Measurements from ENCODE around the gene DGUOK. TPM values are rescaled to one million over a fixed set of nuclear protein-coding genes. Genes with fewer than 3 reads are reported as not detected.

DGUOK gene
- total RNA-seq, 4 donors from 2014 or later: 30.5 to 38.9 (median 36.3) TPM

DNA sequence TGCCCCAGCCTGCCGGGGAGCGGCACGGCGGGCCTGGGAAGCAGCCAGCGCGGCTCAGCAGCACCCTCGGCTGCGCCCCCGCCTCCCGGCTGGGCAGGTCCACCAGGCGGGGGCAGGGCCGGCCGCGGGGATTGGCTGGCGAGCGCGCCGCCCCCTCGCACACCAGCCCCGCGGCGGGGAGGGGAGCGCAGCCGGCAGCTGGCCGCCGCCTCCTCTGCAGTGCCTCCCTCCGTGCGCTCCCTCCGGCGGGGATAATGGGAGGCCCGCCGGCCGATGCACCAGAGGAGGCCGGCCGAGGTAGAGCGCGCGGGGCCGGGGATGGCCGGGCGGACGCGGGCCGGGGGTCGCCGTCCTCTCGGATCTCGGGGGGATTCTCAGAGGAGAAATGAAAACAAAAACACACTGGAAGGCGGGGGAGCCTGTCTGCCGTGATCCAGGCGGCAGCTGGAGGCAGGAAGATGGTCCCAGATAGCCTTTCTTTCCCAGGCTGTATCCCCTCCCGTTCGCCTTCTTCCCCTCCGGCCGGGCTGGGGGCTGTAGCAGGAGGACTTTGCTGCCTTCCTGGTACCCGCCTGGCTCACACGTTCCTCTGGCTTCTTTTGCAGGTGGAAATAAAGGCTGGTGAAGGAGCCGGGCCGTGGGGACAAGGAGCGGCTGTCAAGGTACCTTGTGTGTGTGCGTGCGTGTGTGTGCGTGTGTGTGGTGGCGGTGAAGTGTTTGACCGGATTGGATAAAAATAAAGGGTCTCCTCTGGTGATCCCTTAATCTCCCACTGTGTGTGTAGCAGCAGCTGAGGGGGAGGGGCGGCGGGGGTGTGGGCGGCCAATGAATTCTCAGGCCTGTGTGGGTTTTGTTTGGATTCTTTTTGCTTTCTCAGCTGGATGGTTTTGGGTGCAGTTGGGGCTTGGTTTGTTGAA lies 76.1 kb downstream of the DGUOK start:
- DNase-seq (ENCODE audit: low spot score) (no peak), ATAC-seq (ENCODE audit: low FRiP score) (peak; percentile 88)
- TF ChIP-seq, protein P1, sequence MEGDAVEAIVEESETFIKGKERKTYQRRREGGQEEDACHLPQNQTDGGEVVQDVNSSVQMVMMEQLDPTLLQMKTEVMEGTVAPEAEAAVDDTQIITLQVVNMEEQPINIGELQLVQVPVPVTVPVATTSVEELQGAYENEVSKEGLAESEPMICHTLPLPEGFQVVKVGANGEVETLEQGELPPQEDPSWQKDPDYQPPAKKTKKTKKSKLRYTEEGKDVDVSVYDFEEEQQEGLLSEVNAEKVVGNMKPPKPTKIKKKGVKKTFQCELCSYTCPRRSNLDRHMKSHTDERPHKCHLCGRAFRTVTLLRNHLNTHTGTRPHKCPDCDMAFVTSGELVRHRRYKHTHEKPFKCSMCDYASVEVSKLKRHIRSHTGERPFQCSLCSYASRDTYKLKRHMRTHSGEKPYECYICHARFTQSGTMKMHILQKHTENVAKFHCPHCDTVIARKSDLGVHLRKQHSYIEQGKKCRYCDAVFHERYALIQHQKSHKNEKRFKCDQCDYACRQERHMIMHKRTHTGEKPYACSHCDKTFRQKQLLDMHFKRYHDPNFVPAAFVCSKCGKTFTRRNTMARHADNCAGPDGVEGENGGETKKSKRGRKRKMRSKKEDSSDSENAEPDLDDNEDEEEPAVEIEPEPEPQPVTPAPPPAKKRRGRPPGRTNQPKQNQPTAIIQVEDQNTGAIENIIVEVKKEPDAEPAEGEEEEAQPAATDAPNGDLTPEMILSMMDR (IDR thresholded peaks at IDR 0.05): no peak

DNA sequence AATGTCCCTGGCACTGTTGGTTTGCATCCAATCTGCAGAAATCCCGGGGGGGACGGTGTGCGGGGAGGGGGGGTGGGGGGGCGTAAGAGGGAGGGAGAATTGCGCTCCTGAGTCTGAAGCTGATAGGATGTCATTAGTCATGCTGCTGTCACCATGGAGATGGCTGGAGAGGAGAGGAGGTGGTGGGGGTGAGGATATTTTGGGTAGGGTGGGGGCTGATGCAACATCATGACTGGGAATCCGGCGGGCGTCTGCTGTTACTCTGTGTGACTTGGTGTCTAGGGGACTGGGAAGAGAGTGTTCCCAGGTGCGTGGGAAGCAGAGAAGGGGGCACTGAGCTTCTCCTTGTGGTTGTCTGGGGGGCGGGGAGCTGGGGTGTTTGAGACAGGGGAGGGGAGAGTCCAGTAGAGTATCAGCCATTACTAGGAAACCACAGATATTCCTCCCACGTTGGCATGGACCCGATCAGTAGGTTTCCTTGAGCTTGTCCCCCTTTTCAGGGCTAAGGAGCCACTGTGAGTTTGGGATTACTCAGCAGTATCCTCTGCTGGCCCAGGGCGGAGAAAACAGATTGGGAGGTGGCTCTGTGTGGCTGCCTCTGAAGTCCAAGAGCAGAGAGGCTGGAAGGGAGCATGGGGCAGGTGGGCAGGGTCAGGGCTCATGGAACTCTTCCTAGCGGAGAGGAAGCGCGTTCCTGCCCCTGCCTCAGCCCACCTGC lies 77.0 kb downstream of the DGUOK start:
- ATAC-seq (ENCODE audit: low FRiP score) (no peak), DNase-seq (ENCODE audit: low spot score) (no peak)

DNA sequence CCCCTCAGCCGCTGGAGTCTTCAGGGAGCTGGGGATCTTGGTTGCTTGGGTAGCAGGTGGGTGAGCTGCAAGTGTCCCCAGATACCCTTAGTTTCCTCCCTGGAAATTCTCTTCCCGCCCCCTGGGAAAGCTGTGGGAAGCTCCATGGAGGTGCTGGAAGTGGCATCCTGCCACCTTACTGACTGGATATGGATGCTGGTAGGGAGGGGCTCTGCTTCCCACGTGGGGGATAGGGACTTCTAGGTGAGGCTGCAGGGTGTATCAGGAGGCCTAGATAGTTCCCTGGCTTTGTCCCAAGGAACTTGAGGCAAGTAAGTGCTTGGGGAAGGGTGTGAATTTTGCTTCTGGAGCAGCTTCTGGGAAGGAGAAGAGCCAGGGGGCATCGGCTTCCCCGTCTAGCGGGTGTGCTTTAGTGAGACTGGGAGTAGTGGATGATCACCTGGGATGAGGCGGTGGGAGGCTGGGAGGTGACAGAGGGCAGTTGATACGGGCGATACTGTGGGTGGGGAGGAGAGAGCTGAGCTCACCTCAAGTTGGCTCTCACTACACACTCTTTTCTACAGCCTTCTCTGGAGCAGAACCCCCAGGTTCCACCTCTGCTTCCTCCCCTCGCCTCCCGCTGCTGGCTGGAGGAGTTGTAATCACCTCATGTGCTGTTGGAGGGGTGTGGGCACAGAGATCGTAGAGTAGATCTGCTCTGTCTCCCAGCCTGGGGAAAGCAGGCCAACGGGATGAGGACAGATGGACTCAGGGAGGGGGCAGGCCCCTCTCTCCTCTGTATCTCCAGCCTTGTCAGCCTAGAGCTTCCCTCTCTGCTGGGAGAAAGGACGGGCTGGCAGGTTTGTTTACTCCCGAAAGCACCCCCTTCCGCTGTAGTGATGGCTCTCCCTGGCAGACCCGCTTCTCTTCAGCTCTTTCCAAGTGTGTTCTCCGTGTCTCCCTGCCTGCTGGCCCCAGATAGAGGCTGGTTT lies 77.8 kb downstream of the DGUOK start:
- DNase-seq (ENCODE audit: low spot score) (no peak), ATAC-seq (ENCODE audit: low FRiP score) (no peak)
- TF ChIP-seq, protein P1 (IDR thresholded peaks at IDR 0.05): no peak

More for the DNA sequence above, 77.0 kb downstream of the DGUOK start:
- TF ChIP-seq, protein P1 (IDR thresholded peaks at IDR 0.05): no peak

DNA sequence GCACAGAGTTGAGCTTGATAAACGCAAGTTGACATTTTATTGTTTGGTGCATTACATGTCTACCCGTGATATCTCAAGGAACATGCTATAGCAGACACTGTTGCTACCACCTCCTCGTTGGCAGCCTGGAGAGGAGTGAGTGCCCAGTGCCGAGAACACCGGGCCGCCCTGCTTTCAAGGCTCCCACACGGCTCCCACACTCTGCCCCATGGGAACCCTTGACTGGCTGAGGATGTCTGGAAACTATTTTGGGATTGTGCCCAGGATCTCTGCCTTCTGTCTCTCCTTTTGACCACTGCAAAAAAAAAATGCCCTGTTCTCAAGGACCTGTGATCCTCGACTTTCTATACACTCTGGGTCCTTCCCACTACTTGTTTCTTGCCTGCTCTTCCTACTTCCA lies 79.1 kb downstream of the DGUOK start:
- ATAC-seq (ENCODE audit: low FRiP score) (no peak), DNase-seq (ENCODE audit: low spot score) (no peak)
- TF ChIP-seq, protein P1 (IDR thresholded peaks at IDR 0.05): no peak

DNA sequence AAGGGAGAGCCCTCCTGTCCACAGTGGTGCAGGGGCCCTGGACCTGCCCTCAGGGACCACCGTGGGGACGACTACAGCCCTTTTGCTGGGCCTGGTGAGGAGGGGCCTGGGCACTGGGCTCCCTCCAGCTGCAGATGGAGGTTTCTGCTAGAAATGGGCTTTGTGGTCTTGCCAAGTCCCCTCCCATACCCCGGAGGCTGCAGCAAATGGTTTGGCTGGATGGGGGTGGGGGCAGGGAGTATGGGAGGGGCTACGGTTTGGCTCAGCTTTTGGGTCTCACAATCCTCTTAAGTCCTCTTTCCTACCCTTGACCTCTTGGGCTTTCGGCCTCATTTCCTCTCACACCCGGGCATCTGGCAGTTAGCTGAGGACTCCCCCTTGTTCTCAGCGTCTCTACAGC lies 79.8 kb downstream of the DGUOK start:
- TF ChIP-seq, protein P1 (IDR thresholded peaks at IDR 0.05): no peak
- DNase-seq (ENCODE audit: low spot score) (no peak), ATAC-seq (ENCODE audit: low FRiP score) (no peak)

DNA sequence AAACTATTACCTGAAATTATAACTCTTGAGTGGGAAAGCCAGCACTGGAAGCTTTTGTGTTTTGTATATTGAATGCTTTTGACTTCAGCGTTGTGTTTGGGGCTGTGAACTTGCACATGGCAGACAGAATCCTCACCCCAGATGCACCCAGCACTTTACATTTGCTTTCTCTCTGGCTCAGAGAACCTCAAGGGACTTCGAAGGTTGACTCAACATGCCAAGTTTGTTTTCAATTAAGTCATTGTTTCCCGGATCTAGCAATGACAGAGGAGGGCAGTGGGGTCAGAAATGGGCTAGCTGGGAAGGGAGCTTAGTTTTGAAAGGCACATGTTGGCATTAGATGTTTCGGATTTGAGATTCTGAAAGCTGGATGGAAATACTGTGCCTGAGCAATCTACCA lies 80.4 kb downstream of the DGUOK start:
- ATAC-seq (ENCODE audit: low FRiP score): no peak
- DNase-seq (ENCODE audit: low spot score): no peak
- TF ChIP-seq, protein P1 (IDR thresholded peaks at IDR 0.05): no peak
